Activated CD4-positive, alpha-beta T cell treated with anti-CD3 and anti-CD28 coated beads, Interleukin-10, Interleukin-2, amounts not matched to agents 100 ng/mL and 50 ng/mL, durations not matched to agents 16 hours and 8 hours (primary cell): Measurements from ENCODE around the gene C3orf49.

Source experiments
- DNase-seq: peaks from one replicate; pipeline ENCODE4 v3.0.0-alpha.2; 2020

Gene C3orf49

GRCh38 chr3:63819151-63819398 is at the start of gene C3orf49:
TSS of gene C3orf49 (plus strand) at chr3:63819299. CDS start at chr3:63819472, 173 bp downstream.
- DNase-seq = no peak

GRCh38 chr3:63774781-63775180 is 44.3 kb upstream of the C3orf49 start:
- DNase-seq = no peak

GRCh38 chr3:63779227-63779626 is 39.9 kb upstream of the C3orf49 start:
- DNase-seq = no peak

GRCh38 chr3:63791974-63792373 is 27.1 kb upstream of the C3orf49 start:
- DNase-seq = no peak

- DNase-seq = no peak
Measured at GRCh38 chr3:63795438-63795837, 23.7 kb upstream of the C3orf49 start.

- no peak for DNase-seq
Measured at GRCh38 chr3:63798544-63798943, 20.6 kb upstream of the C3orf49 start.

- no peak for DNase-seq
Measured at GRCh38 chr3:63798949-63799348, 20.1 kb upstream of the C3orf49 start.

GRCh38 chr3:63800097-63800496 is 19.0 kb upstream of the C3orf49 start:
- DNase-seq = no peak

GRCh38 chr3:63803911-63804310 is 15.2 kb upstream of the C3orf49 start:
- DNase-seq = no peak

- no peak for DNase-seq
Measured at GRCh38 chr3:63807961-63808565, 11.0 kb upstream of the C3orf49 start.

GRCh38 chr3:63808633-63809032 is 10.5 kb upstream of the C3orf49 start:
- no peak for DNase-seq

- no peak for DNase-seq
Measured at GRCh38 chr3:63809607-63810006, 9.5 kb upstream of the C3orf49 start.

GRCh38 chr3:63814237-63814636 is 4.9 kb upstream of the C3orf49 start:
- DNase-seq = peak; percentile 0

- DNase-seq = no peak
Measured at GRCh38 chr3:63817225-63817624, 1.9 kb upstream of the C3orf49 start.

GRCh38 chr3:63818282-63819150 is 583 bp upstream of the C3orf49 start:
- DNase-seq = peak; percentile 57

GRCh38 chr3:63824309-63824708 is 5.2 kb downstream of the C3orf49 start:
- no peak for DNase-seq

- no peak for DNase-seq
Measured at GRCh38 chr3:63830526-63830925, 11.4 kb downstream of the C3orf49 start.

- DNase-seq = no peak
Measured at GRCh38 chr3:63832395-63832794, 13.3 kb downstream of the C3orf49 start.

GRCh38 chr3:63841704-63842103 is 22.6 kb downstream of the C3orf49 start:
- no peak for DNase-seq

- no peak for DNase-seq
Measured at GRCh38 chr3:63842127-63842526, 23.0 kb downstream of the C3orf49 start.

GRCh38 chr3:63845215-63845614 is 26.1 kb downstream of the C3orf49 start:
- DNase-seq = no peak

GRCh38 chr3:63847718-63848450 is 28.8 kb downstream of the C3orf49 start:
- no peak for DNase-seq

GRCh38 chr3:63849175-63849574 is 30.1 kb downstream of the C3orf49 start:
- no peak for DNase-seq

- DNase-seq = no peak
Measured at GRCh38 chr3:63851287-63851686, 32.2 kb downstream of the C3orf49 start.
